HG03520 (cell line): ENCODE data around the gene NXPE3.

Source experiments
- ATAC-seq: cut with Tn5 transposase; IDR thresholded peaks from one replicate; pipeline ENCODE4 v1.9.1; 2021; ENCODE audit warnings: mild to moderate bottlenecking, moderate library complexity; ENCODE audit not compliant: unreplicated experiment

Gene NXPE3

DNA sequence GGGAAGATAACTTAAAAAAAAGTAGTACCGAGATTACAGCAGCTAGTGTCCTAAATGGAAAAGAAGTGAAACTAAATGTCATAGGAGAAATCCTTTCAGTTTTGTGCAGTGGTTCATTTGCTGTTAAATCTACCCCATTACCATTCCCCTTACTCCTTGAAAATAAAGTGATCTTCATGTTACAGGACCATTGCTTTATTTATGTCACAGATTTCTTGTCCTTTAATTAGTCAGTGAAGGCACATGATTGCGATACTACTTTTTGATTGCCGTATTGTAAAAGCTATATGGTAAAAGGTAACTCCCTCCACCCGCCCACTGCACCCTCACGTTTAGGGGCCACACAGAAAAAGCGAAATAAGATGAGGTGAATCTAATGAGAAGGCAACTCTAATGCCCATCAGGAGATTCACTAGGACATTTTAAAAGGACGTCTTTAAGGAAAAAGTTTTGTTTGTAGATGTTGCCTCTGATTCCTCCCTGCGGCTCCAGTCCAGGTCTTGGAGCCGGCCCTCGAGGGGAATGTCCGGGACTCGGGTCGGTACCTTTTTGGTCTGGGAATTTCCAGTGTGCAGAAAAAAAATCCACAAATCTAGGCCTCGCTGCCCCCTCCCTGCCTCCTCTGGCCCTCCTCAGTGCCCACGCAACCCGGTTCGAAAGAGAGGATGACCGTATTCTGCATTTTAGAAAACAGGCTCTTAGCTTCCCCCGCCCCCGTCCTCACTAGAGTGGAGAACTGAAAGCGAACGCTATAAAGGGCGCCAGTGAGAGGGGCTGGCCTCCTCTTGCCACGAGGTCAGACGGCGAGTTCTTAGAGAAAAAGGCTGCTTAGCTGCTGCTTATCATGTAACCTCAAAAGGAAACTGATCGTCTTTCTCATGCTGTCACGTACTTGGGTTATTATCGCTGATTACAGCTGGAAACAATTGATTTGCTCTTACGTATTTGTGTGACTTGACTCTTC lies 48.5 kb downstream of the NXPE3 start:
- ATAC-seq: peak; percentile 86

DNA sequence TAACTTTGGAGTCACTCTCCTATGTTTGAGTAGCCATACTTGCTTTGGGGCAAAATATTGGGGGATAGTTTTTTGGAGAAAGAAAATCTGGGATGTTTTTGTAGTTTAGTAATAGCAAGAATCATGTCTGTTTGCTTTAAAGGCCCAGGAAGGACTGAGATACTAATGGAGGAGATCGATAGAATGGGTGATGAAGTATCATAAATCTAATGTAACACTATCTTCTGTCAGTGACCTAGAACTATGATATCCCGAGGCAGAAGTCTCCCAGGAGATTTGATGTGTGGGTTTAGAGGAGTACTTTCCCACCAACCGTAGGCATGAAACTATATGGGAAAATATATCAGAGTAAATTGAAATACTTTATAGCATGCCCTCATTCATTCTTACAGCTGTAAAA lies 49.3 kb downstream of the NXPE3 start:
- no peak for ATAC-seq

DNA sequence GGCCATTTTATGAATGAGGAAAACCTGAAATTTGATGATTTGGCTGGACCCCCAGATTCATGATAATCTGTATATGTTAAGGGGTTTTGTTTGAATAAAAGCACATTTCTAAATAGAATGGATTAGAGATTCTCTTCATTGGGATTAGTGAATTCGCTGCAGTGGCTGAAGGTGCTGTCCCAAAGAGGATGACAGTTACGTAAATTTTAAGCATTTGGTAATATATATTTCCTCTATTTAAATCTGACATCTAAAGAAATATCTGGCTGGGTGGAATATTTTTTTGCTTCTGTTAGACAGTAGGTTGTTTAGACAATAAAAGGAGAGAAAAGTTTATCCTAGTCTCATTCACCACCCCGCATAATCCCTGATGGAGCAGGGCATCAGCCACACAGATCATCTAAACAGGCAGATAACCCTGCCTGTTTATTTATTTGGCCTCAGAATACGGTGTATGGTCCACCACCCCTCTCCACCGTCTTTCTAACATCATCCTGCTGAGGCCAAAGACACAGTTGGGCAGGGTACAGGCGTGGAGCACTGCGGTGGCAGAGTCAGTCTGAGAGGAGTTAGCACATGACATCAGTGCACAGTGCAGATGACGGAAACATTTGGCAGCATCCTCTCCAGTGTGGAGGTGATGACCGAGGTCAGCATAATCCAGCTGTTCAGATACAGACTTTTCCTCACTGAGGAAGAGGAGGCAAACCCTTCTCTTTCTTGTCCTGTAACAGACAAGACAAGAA lies 49.9 kb downstream of the NXPE3 start:
- peak; percentile 47 for ATAC-seq

DNA sequence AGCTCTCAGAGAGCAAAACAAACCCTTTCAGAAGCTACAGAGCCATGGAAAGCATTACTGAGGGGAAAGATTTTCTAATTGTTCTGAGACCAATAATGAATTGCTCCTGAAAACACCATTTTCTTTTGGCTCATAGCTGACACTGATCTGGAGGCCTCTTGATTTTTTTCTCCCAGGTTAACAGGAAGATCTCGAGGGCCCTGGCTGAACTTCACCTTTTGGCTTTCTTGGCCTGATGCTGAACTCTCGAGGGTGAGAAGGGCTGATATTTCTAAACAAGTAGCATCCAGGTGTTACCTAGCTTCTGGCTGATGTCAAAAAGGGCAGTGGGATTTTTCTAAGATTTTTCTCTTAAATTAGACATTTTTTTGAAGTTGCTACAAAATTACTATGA lies 50.4 kb downstream of the NXPE3 start:
- no peak for ATAC-seq

DNA sequence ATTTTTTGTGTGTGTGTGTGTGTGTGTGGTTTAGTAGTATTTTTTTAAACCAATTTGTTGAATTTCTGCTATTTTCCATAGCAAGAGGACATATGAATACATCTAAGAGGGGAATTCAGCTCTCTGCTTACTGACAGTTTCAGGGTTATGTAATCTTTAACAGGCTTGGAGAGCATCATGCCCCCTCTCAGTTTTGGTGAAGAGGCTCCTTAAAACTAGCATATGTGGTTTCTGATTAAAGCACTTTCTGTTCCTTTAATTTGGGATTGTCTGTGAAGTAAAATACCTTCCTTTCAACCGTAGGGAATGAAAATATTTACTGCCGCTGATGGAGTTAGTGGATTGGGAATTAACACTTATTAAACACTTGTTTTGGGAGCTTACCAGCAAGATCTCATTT lies 50.9 kb downstream of the NXPE3 start:
- ATAC-seq: no peak

DNA sequence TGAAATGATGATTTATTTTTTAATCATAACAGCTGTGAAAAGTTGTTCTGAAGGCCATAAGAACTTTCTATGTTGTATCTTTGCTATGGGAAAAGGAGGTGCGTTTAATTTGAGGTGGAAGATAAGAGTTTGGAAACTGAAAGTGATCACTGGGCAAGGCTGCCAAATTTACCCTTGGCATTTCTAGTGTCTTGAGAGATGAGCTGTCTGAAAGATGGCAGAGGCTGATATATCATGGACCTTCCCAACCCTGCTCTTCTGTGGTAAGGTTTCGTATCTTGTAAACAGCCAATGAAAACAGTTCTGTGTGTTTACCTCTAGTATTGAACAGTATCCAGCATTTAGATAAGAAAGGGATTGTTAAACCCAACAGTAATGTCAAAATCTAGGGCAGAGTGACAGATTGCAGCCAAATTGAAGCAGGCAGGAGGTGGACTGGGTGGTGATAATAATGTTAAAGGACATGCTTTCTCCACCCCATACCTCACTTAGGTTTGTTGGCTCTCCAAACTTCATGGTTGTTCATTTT lies 54.5 kb downstream of the NXPE3 start:
- ATAC-seq: no peak

DNA sequence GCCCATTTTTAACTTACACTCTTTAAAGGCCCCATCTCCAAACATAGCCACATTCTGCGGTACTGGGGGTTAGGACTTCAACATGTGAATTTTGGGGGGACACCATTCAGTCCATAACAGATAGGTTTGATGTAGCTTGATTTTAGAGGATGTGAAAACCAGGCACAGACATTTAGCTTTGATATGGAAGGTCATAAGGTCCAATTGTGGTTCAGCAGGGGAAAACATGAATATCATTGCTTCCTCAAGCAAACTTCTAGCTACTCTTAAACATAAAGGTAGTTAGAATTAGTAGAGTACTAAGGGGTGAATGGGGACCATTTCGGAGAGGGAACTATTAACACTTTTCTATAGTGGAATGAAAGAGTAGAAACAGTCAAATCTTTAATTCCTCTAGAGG lies 56.7 kb downstream of the NXPE3 start:
- ATAC-seq: no peak

DNA sequence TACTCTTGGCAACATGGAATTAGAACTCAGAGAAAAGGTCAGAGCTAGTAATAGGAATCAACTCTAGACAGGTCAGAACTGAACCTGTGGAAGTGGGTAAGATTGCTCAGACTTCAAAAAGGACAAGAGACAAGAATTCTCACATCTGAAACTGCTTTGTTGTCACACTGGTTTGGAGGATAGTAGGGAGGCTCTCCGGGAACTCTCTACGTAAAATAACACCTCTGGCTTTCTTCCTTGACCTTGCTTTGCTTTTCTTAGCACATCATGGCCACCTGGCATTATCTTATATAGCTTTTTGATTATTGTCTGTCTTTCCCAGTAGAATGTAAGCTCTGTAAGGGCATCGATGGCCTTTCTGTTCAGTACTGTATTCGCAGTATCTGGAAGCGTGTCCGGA lies 57.1 kb downstream of the NXPE3 start:
- no peak for ATAC-seq

DNA sequence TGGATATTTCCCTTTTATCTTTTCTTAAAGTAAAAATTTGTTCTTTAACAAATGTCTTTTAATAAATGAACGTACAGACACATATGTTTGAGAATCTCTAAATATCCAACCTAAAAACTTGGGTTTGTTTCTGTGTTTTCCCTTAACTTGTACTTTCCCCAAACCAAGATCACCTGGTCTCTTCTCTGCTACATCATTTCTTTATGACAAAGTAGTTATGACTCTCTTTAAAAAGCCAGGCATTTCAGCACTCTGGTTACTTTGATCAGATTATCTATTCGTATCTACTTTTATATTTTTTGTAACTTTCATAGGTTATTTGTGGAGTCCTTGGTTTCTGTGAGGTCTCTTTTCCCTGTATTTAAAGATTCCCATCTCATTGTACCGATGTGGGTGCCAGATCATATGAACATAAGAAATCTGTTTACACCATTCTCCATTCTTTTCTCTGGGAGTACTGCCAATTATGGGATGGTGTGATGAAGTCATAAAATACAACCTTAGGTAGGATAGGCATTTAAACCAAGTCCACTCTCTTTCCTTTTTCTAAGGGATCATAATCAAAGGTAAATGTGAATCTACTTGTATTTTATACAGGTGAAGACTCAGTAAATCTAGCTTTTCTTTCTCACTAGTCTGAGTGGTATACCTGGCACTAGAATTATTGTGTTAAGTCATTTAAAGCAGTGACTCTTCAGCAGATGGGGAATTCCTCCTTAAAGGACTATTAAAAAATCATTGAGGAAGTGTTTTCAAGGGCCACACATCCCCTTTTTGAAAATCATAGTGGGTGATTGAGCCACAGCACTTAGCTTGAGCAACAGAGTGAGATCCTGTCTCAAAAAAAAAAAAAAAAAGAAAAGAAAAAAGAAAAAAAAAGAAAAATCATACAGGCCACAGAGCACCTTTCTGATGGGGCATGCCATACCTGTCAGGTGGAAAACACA lies 57.9 kb downstream of the NXPE3 start:
- no peak for ATAC-seq

DNA sequence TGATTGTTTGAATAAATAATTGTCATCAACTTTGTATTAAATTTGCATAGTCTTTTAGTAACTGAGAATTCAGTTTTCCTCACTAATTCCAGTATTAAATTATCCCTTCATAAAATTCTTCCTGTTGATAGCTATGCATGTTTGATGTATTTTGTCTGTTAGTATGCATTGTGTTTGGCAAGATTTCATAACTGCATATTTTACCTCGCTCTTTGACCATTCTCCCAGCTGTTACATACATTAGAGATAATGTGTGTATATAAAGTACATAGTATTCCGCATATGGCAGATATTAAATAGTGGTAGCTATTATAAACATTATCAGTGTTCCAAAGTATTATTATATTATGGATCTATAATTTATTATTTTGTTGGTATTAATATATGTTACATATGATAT lies 59.7 kb downstream of the NXPE3 start:
- ATAC-seq: no peak

DNA sequence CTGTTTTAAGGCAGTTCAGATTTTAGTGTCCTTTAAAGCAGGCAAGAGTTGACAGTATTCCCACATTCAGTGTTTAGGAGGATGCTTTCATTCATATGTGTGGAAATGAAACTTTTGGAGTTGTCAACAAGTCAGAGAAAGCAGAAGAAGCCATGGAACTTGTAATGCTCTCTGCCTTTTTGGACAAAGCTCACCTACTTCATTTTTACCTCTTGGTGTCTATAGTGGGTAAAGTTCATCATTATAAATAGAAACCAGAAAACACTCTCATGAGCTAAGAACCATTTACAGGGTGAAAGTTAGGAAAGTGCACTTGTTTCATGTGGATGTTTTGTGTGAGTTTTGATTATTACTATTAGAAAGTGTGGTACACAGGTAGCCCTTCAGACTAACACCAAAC lies 61.1 kb downstream of the NXPE3 start:
- ATAC-seq: no peak

DNA sequence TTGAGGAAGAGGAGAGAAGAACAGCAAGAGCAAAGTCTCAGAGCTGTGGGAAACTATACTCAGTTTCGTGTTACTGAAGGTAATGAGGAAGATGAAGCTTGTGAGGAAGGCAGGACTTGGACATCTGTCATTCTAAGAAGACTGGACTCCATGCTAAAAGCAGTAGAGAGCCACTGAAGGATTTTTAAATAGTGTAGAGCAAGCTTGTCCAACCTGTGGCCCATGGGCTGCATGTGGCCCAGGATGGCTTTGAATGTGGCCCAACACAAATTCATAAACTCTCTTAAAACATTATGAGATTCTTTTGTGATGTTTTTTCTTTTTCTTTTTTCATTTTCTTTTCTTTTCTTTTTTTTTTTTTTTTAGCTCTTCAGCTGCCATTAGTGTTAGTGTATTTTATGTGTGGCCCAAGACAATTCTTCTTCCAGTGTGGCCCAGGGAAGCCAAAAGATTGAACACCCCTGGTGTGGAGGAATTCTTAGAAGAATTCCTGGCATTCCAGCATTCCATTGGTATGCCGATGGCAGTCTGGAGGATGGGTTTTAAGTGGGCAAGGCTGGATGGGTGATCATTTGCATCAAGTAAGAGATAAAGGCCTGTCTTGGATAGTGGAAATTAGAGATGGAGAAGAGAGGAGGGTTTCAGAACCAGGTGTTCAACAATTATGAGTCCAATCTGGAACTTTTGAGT lies 63.4 kb downstream of the NXPE3 start:
- no peak for ATAC-seq

DNA sequence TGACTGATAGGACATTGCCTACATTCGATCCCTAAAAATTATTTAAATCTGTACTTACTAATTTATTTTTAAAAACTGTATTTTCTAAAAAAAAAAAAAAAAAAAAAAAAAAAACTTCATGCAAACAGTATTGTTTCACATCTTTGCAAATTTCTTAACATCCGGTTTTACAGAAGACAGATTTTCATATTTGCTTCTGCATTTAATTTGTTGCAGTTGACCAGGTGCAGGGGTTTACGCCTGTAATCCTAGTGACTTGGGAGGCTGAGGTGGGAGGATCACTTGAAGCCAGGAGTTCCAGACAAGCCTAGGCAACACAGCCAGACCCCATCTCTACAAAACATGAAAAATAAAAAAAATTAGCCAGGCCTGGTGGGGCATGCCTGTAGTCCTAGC lies 63.9 kb downstream of the NXPE3 start:
- ATAC-seq: no peak

DNA sequence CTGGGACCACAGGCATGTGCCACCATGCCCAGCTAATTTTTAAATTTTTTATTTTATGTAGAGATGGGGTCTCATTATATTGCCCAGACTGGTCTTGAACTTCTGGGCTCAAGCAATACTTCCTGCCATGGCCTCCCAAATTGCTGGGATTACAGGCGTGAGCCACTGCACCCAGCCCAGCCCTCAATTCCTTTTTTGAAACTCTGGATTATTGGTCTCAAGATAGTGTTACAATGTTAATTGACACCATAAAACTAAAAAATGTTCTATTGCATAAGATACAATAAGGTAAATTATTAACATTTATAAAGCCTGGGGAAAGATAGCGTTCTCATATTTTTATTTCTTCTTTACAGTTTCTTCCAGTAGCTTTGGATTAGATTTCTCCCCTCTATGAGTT lies 66.4 kb downstream of the NXPE3 start:
- no peak for ATAC-seq

DNA sequence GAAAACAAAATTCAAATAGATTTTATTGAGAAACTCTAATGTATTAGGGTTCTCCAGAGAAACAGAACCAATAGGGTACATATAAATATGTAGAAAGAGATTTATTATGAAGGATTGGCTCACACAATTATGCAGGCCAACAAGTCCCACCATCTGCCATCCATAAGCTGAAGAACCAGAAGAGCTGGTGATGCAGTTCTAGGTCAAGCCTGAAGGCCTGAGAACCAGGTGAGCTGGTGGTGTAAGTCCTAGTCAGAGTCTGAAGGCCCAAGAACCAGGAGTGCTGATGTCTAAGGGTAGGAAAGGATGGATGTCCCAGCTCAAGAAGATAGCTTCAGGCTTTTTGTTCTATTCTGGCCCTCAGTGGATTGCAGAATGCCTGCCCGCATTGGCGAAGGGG lies 67.7 kb downstream of the NXPE3 start:
- ATAC-seq: no peak

DNA sequence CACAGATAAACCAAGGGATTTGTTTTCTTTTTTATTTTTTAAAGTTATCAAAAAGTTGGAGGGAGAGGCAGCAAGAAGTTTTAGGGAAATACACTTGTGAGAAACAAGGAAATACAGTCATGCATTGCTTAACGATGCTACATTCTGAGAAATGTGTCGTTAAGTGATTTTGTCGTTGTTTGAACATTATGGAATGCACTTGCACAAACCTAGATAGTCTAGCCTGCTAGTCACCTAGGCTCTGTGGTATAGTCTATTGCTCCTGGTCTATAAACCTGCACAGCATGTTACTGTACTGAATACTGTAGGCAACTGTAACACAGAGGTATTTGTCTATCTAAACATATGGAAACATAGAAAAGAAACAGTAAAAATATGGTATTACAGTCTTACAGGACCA lies 68.3 kb downstream of the NXPE3 start:
- ATAC-seq: no peak

DNA sequence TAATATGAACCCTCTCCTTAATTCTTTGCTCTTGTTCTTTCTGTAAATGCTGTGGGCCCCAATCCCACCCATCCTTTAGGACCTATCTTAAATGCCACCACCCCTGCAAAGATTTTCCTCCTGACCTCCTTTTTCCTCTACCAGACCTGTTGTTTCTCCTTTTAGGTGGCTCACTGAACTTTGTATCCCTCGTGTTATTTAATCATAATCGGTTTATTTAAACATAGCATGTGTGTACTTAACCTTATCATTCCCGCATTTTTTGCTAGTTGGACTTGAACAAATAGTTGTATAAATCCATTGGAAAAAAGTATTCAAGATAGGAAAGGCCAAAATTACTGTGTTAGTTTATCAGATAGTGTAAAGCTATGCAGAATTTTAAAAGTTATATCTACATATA lies 69.3 kb downstream of the NXPE3 start:
- no peak for ATAC-seq

DNA sequence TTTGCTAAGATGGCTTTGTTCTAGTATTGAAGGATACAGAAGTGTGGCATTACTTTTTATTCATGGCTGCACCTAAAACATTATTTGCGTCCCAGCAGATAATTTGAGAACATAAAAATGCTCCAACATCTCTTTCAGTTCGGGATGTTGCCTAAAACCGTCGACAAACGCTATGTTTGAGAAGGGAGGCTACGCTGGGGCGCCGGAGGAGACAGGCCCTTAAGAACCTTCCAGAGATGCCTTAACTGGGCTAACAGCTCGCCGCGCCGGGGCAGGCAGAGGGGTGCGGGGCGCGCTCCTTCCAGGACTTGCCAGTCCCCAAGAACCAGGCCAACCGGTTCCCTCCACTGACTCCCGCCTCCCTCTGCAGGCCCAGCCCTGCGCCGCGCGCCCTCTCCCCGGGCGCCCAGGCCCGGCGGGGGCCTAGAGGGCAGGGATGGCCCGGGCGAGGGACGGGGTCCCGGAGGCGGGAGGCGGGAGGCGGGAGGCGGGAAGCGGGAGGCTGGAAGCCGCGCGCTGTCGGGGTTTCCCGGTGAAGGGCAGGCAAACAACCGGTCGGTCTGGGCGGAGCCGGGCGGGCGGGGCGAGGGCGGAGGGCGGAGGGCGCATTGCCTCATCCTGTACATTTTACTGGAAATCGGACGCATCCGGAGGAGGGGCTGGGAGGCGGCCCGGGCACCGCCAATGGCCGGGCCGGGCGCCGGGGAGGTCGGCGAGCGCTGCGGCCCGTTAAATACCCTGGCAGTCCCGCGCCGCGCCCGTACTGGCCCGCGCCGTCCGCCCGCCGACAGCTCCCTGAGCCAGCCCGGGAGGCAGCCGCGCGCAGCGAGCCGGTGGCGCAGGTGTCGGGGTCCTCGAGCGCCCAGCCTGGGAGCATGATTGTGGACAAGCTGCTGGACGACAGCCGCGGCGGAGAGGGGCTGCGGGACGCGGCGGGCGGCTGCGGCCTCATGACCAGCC lies 70.0 kb downstream of the NXPE3 start, which contains the start of gene NFKBIZ:
Gene NFKBIZ (plus strand): TSS at position 761 of the 960 bp plus-strand sequence. CDS start 115 bp downstream, at position 876.
- peak; percentile 69 for ATAC-seq

DNA sequence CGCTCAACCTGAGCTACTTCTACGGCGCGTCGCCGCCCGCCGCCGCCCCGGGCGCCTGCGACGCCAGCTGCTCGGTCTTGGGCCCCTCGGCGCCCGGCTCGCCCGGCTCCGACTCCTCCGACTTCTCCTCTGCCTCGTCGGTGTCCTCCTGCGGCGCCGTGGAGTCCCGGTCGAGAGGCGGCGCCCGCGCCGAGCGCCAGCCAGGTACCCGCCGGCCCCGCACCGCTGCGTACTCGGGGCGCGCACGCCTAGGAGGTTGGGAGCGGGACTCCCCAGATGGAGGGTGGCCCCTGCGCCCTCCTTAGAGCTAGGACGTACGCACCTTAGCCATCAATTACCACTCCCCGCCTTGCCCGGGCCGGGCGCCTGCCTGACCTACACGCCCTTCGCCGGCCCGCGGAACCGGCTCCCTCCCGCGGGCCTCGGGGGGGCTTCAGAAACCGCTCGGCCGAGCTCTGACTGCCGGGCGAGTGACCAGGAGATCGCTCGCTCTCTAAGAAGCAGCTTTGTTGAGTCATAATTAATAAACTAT lies 70.8 kb downstream of the NXPE3 start:
- peak; percentile 25 for ATAC-seq
